DMS53 treated with DMSO at 0.1 percent for 48 hours (cell line): ENCODE results near the gene RAD51B.

ENCODE experiments used
- DNase-seq: peaks from one replicate; lab custom pipeline; 2025; ENCODE audit not compliant: unreplicated experiment; lab: John Stamatoyannopoulos, UW

RAD51B gene

GRCh38 chr14:68141281-68142088 is 321.9 kb downstream of the RAD51B start:
- DNase-seq: no peak

- no peak for DNase-seq
Measured at GRCh38 chr14:68143341-68143841, 323.8 kb downstream of the RAD51B start.

- DNase-seq: no peak
Measured at GRCh38 chr14:68144051-68144681, 324.6 kb downstream of the RAD51B start.

- DNase-seq: no peak
Measured at GRCh38 chr14:68145036-68145435, 325.5 kb downstream of the RAD51B start.

- DNase-seq: no peak
Measured at GRCh38 chr14:68145539-68145938, 326.0 kb downstream of the RAD51B start.

- DNase-seq: no peak
Measured at GRCh38 chr14:68146818-68147217, 327.2 kb downstream of the RAD51B start.

GRCh38 chr14:68147303-68147702 is 327.7 kb downstream of the RAD51B start:
- DNase-seq: no peak

- no peak for DNase-seq
Measured at GRCh38 chr14:68148276-68148675, 328.7 kb downstream of the RAD51B start.

GRCh38 chr14:68148763-68149162 is 329.2 kb downstream of the RAD51B start:
- DNase-seq: no peak

GRCh38 chr14:68153275-68153674 is 333.7 kb downstream of the RAD51B start:
- no peak for DNase-seq

GRCh38 chr14:68154275-68154674 is 334.7 kb downstream of the RAD51B start:
- DNase-seq: no peak

GRCh38 chr14:68157971-68158371 is 338.4 kb downstream of the RAD51B start:
- no peak for DNase-seq

- no peak for DNase-seq
Measured at GRCh38 chr14:68158640-68159039, 339.1 kb downstream of the RAD51B start.

GRCh38 chr14:68159701-68160633 is 340.4 kb downstream of the RAD51B start:
- no peak for DNase-seq

- no peak for DNase-seq
Measured at GRCh38 chr14:68160779-68161546, 341.4 kb downstream of the RAD51B start.

GRCh38 chr14:68162887-68163286 is 343.3 kb downstream of the RAD51B start:
- DNase-seq: no peak

- peak; percentile 43 for DNase-seq
Measured at GRCh38 chr14:68164711-68165113, 345.1 kb downstream of the RAD51B start.

- DNase-seq: no peak
Measured at GRCh38 chr14:68165274-68165843, 345.8 kb downstream of the RAD51B start.

- DNase-seq: no peak
Measured at GRCh38 chr14:68166731-68167382, 347.3 kb downstream of the RAD51B start.
